SJCRH30 (cell line): ENCODE results near the gene TSKU. TPM values are rescaled to one million over a fixed set of nuclear protein-coding genes. Genes with fewer than 3 reads are reported as not detected.
A peak's percentile ranks its signal among the peaks of the same experiment; 100 is the strongest.
"Not testable (repeated sequence)": the region's sequence is repeated elsewhere in the genome, so short reads cannot be mapped to it uniquely, and the experiment has no call there.

Source experiments
- DNase-seq, 2 experiments: peaks; one replicate each; pipeline ENCODE4 v3.0.0-alpha.2; 2015 to 2020
- H3K27ac ChIP-seq: fragments of 250-450 bp; sonication (Bioruptor Pico); 2 replicates; pipeline ENCODE4 v1.5.1; 2020; ENCODE audit warnings: mild to moderate bottlenecking, moderate library complexity
- H3K27me3 ChIP-seq: fragments of 250-450 bp; sonication (Bioruptor Pico); 2 replicates; pipeline ENCODE4 v1.5.1; 2020; ENCODE audit warnings: mild to moderate bottlenecking, moderate library complexity
- H3K36me3 ChIP-seq: fragments of 250-450 bp; sonication (Bioruptor Pico); 2 replicates; pipeline ENCODE4 v1.5.1; 2020; ENCODE audit warnings: mild to moderate bottlenecking, moderate library complexity
- H3K4me1 ChIP-seq: fragments of 250-450 bp; sonication (Bioruptor Pico); 2 replicates; pipeline ENCODE4 v1.5.1; 2020; ENCODE audit warnings: mild to moderate bottlenecking, moderate library complexity
- H3K4me3 ChIP-seq: fragments of 250-450 bp; sonication (Bioruptor Pico); 2 replicates; pipeline ENCODE4 v1.5.1; 2020; ENCODE audit warnings: mild to moderate bottlenecking, moderate library complexity
- H3K9me3 ChIP-seq: fragments of 250-450 bp; sonication (Bioruptor Pico); replicated peaks from 2 replicates; pipeline ENCODE4 v1.5.1; 2020; ENCODE audit warnings: mild to moderate bottlenecking, moderate library complexity
- total RNA-seq: library from RNA; depleted of rRNA; stranded (reverse); fragments of >200 nt; shearing (Covaris generic); gene quantifications from 2 replicates; pipeline ENCODE4 v1.2.3, GENCODE V29; 2014

TSKU gene
- total RNA-seq, 1 experiment from 2014 or later = 18.2 TPM

GRCh38 chr11:76786441-76787014 lies 3.4 kb downstream of the TSKU start:
- Histone ChIP-seq H3K4me3 (no peak overlapping the region), H3K27ac (no peak overlapping the region), H3K4me1 (no peaks in the 10 kb centered on the region), H3K9me3 (no peaks in the 10 kb centered on the region), H3K36me3 (no peaks in the 10 kb centered on the region), H3K27me3 (no peaks in the 10 kb centered on the region)
- DNase-seq = no peak

GRCh38 chr11:76787271-76787670 lies 4.1 kb downstream of the TSKU start:
- no peak overlapping the region for H3K27ac ChIP-seq
- no peak for DNase-seq
- no peaks in the 10 kb centered on the region for H3K4me1 ChIP-seq
- no peak overlapping the region for H3K4me3 ChIP-seq
- H3K27me3 ChIP-seq = no peaks in the 10 kb centered on the region
- no peaks in the 10 kb centered on the region for H3K9me3 ChIP-seq
- H3K36me3 ChIP-seq = no peaks in the 10 kb centered on the region

GRCh38 chr11:76787911-76788596 lies 4.9 kb downstream of the TSKU start:
- Histone ChIP-seq H3K9me3 (no peaks in the 10 kb centered on the region), H3K27ac (no peak overlapping the region), H3K4me3 (no peak overlapping the region), H3K36me3 (no peaks in the 10 kb centered on the region), H3K27me3 (no peaks in the 10 kb centered on the region), H3K4me1 (peaks cover 4% of the 10 kb centered on the region; the same call in 1 of the 2 replicates)
- no peak for DNase-seq

GRCh38 chr11:76788661-76789442 lies 5.7 kb downstream of the TSKU start:
- Histone ChIP-seq H3K27ac (no peak overlapping the region), H3K36me3 (no peaks in the 10 kb centered on the region), H3K4me3 (no peak overlapping the region), H3K4me1 (peaks cover 12% of the 10 kb centered on the region; the same call in 1 of the 2 replicates), H3K27me3 (no peaks in the 10 kb centered on the region), H3K9me3 (no peaks in the 10 kb centered on the region)
- no peak for DNase-seq

- H3K4me1 ChIP-seq = peaks cover 17% of the 10 kb centered on the region; the same call in 1 of the 2 replicates
- no peak overlapping the region for H3K4me3 ChIP-seq
- H3K9me3 ChIP-seq = no peaks in the 10 kb centered on the region
- DNase-seq = no peak
- no peaks in the 10 kb centered on the region for H3K27me3 ChIP-seq
- H3K36me3 ChIP-seq = no peaks in the 10 kb centered on the region
- no peak overlapping the region for H3K27ac ChIP-seq
Measured at GRCh38 chr11:76789443-76789719, 6.2 kb downstream of the TSKU start.

- DNase-seq = no peak
- peaks cover 17% of the 10 kb centered on the region; the same call in 1 of the 2 replicates for H3K4me1 ChIP-seq
- H3K27me3 ChIP-seq = no peaks in the 10 kb centered on the region
- H3K27ac ChIP-seq = no peak overlapping the region
- H3K9me3 ChIP-seq = no peaks in the 10 kb centered on the region
- no peaks in the 10 kb centered on the region for H3K36me3 ChIP-seq
- H3K4me3 ChIP-seq = no peak overlapping the region
Measured at GRCh38 chr11:76790251-76790650, 7.1 kb downstream of the TSKU start.

- H3K4me1 ChIP-seq = peaks cover 17% of the 10 kb centered on the region; the same call in 1 of the 2 replicates
- not testable (repeated sequence) for H3K4me3 ChIP-seq, H3K36me3 ChIP-seq, H3K27me3 ChIP-seq, H3K9me3 ChIP-seq, H3K27ac ChIP-seq, DNase-seq
Measured at GRCh38 chr11:76791002-76791770, 8.0 kb downstream of the TSKU start.

- Histone ChIP-seq H3K9me3 (no peaks in the 10 kb centered on the region), H3K4me3 (no peak overlapping the region), H3K36me3 (no peaks in the 10 kb centered on the region), H3K4me1 (peaks cover 17% of the 10 kb centered on the region; the same call in 1 of the 2 replicates), H3K27ac (no peak overlapping the region), H3K27me3 (no peaks in the 10 kb centered on the region)
- DNase-seq = no peak
Measured at GRCh38 chr11:76791861-76792260, 8.7 kb downstream of the TSKU start.

- no peaks in the 10 kb centered on the region for H3K27me3 ChIP-seq
- no peak overlapping the region for H3K4me3 ChIP-seq
- no peak overlapping the region for H3K27ac ChIP-seq
- H3K36me3 ChIP-seq = no peaks in the 10 kb centered on the region
- H3K9me3 ChIP-seq = no peaks in the 10 kb centered on the region
- peaks cover 17% of the 10 kb centered on the region; the same call in 1 of the 2 replicates for H3K4me1 ChIP-seq
- DNase-seq = no peak
Measured at GRCh38 chr11:76792505-76793264, 9.5 kb downstream of the TSKU start.

- Histone ChIP-seq H3K9me3 (no peaks in the 10 kb centered on the region), H3K36me3 (no peaks in the 10 kb centered on the region), H3K4me1 (peaks cover 17% of the 10 kb centered on the region; the same call in 1 of the 2 replicates), H3K4me3 (no peak overlapping the region), H3K27me3 (no peaks in the 10 kb centered on the region), H3K27ac (no peak overlapping the region)
- peak; percentile 71 to 83 for DNase-seq
Measured at GRCh38 chr11:76793391-76794291, 10.5 kb downstream of the TSKU start.

- Histone ChIP-seq H3K4me3 (no peak overlapping the region), H3K27me3 (no peaks in the 10 kb centered on the region), H3K4me1 (peaks cover 17% of the 10 kb centered on the region; the same call in 1 of the 2 replicates), H3K36me3 (no peaks in the 10 kb centered on the region), H3K9me3 (no peaks in the 10 kb centered on the region), H3K27ac (no peak overlapping the region)
- DNase-seq = no peak
Measured at GRCh38 chr11:76794371-76795289, 11.5 kb downstream of the TSKU start.

- DNase-seq = no peak
- Histone ChIP-seq H3K4me3 (no peak overlapping the region), H3K27me3 (no peaks in the 10 kb centered on the region), H3K27ac (no peak overlapping the region), H3K36me3 (no peaks in the 10 kb centered on the region), H3K9me3 (no peaks in the 10 kb centered on the region), H3K4me1 (peaks cover 17% of the 10 kb centered on the region; the same call in 1 of the 2 replicates)
Measured at GRCh38 chr11:76795290-76795935, 12.3 kb downstream of the TSKU start.
